Smooth muscle cell (in vitro differentiated cells): ENCODE data around the gene IFT43. TPM values are rescaled to one million over a fixed set of nuclear protein-coding genes. Genes with fewer than 3 reads are reported as not detected.

Source experiments
- DNase-seq: peaks from one replicate; lab custom pipeline; 2025; ENCODE audit not compliant: unreplicated experiment; lab: John Stamatoyannopoulos, UW
- H2AFZ ChIP-seq: fragments of 200-600 bp; sonication (generic); 2 replicates; pipeline ENCODE4 v1.6.0; 2016; ENCODE audit warnings: antibody characterized with exemption, low read depth, mild to moderate bottlenecking
- H3F3A ChIP-seq: fragments of 200-600 bp; sonication (generic); 2 replicates; pipeline ENCODE4 v1.6.0; 2017; ENCODE audit warnings: antibody characterized with exemption, low read depth
- H3K27ac ChIP-seq: fragments of 200-600 bp; sonication (generic); 2 replicates; pipeline ENCODE4 v1.5.1; 2016; ENCODE audit warnings: low read depth, mild to moderate bottlenecking
- H3K27me3 ChIP-seq: fragments of 200-600 bp; sonication (generic); 2 replicates; pipeline ENCODE4 v1.6.1; 2016; ENCODE audit warnings: low read depth, mild to moderate bottlenecking
- H3K36me3 ChIP-seq: fragments of 200-600 bp; sonication (generic); 2 replicates; pipeline ENCODE4 v1.5.1; 2016; ENCODE audit warnings: low read depth
- H3K4me1 ChIP-seq: fragments of 200-600 bp; sonication (generic); 2 replicates; pipeline ENCODE4 v1.5.1; 2016; ENCODE audit warnings: low read depth
- H3K4me2 ChIP-seq: fragments of 200-600 bp; sonication (generic); 2 replicates; pipeline ENCODE4 v1.6.0; 2016; ENCODE audit warnings: mild to moderate bottlenecking
- H3K4me3 ChIP-seq: fragments of 200-600 bp; sonication (generic); 2 replicates; pipeline ENCODE4 v1.5.1; 2016; ENCODE audit warnings: mild to moderate bottlenecking
- H3K79me2 ChIP-seq: fragments of 200-600 bp; sonication (generic); 2 replicates; pipeline ENCODE4 v1.6.0; 2016; ENCODE audit warnings: low read depth, mild to moderate bottlenecking
- H3K9ac ChIP-seq: fragments of 200-600 bp; sonication (generic); 2 replicates; pipeline ENCODE4 v1.6.0; 2016; ENCODE audit warnings: low read depth
- H3K9me3 ChIP-seq: fragments of 200-600 bp; sonication (generic); replicated peaks from 2 replicates; pipeline ENCODE4 v1.5.1; 2016; ENCODE audit warnings: low read depth
- H4K20me1 ChIP-seq: fragments of 200-600 bp; sonication (generic); 2 replicates; pipeline ENCODE4 v1.6.0; 2016; ENCODE audit warnings: low read depth
- WGBS: methylation state at CpG from one replicate; pipeline ENCODE4 v1.1.7; 2016; ENCODE audit warnings: low lambda C conversion rate; 5-methylcytosine and 5-hydroxymethylcytosine counted together
- polyA plus RNA-seq: library from polyadenylated mRNA; unstranded; fragments of >200 nt; fragmentation: Nextera tagmentation; extraction: Ambion mirVana; gene quantifications from 2 replicates; pipeline ENCODE4 v1.2.1, GENCODE V29; 2016
- total RNA-seq: library from RNA; depleted of rRNA; stranded (reverse); fragments of >200 nt; gene quantifications from 2 replicates; pipeline ENCODE4 v1.2.3, GENCODE V29; 2014
- TF ChIP-seq, protein P1 (sequence below): fragments of 200-600 bp; sonication (generic); IDR thresholded peaks from 2 replicates; pipeline ENCODE4 v1.5.1; 2017; ENCODE audit warnings: borderline replicate concordance, mild to moderate bottlenecking, antibody characterized with exemption; ENCODE audit not compliant: insufficient read depth, poor library complexity, severe bottlenecking

Gene IFT43
- total and polyA plus RNA-seq, 2 experiments from 2014 or later = 46.9 to 63.0 TPM

DNA sequence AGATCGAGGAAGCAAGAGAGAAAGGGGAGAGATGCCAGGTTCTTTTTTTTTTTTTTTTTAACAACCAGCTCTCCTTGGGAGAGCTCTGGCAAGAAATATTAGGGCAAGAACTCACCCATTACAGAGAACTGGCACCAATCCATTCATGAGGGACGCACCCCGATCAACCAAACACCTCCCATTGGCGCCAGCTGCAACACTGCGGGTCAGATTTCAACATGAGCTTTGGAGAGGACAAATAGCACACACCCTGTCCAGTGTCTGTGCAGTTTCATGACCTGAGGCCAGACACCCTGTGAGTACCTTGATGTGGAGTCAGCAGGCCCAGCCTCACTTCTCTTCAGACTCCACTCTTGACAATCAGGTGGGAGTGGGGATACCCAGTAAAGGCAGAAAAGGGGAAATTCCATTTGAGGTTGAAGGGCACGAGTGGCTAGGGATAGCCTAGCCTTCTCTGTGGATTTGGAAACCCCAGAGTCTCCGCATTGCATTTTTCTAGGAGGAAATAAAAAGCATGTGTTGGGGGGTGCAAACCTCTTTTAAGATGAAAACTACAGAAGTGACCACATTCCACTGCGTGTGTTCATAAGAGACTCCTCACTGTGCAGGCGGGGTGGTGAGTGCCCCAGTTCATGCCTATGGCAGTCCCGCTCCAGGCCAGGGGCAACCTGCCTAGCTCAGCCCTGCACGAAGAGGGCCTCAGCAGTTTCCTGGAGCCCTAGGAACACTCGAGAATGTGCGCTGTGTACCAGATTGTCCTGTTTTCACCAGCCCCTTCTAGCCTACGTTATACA lies 123.7 kb downstream of the IFT43 start:
- Histone ChIP-seq H3K27me3 (no peaks in the 10 kb centered on the region), H3K9ac (no peak overlapping the region), H3K4me3 (no peak overlapping the region), H3K4me1 (peaks cover 10% of the 10 kb centered on the region), H3K9me3 (no peaks in the 10 kb centered on the region), H2AFZ (no peak overlapping the region), H3F3A (no peaks in the 10 kb centered on the region), H3K27ac (no peak overlapping the region), H3K79me2 (no peaks in the 10 kb centered on the region), H3K36me3 (no peaks in the 10 kb centered on the region), H4K20me1 (no peaks in the 10 kb centered on the region), H3K4me2 (no peak overlapping the region)
- TF ChIP-seq, protein P1, sequence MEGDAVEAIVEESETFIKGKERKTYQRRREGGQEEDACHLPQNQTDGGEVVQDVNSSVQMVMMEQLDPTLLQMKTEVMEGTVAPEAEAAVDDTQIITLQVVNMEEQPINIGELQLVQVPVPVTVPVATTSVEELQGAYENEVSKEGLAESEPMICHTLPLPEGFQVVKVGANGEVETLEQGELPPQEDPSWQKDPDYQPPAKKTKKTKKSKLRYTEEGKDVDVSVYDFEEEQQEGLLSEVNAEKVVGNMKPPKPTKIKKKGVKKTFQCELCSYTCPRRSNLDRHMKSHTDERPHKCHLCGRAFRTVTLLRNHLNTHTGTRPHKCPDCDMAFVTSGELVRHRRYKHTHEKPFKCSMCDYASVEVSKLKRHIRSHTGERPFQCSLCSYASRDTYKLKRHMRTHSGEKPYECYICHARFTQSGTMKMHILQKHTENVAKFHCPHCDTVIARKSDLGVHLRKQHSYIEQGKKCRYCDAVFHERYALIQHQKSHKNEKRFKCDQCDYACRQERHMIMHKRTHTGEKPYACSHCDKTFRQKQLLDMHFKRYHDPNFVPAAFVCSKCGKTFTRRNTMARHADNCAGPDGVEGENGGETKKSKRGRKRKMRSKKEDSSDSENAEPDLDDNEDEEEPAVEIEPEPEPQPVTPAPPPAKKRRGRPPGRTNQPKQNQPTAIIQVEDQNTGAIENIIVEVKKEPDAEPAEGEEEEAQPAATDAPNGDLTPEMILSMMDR = no peak
- DNase-seq = no peak
- 90% methylated on average over 14 of the region's 14 CpGs for WGBS

- H3K4me1 ChIP-seq = peaks cover 10% of the 10 kb centered on the region
- no peak overlapping the region for H2AFZ ChIP-seq
- no peak overlapping the region for H3K27ac ChIP-seq
- H3K9ac ChIP-seq = no peak overlapping the region
- WGBS = 67% methylated on average over 22 of the region's 22 CpGs
- no peak overlapping the region for H3K4me3 ChIP-seq
- no peak overlapping the region for H3K4me2 ChIP-seq
- H4K20me1 ChIP-seq = no peaks in the 10 kb centered on the region
- DNase-seq = no peak
- H3K9me3 ChIP-seq = no peaks in the 10 kb centered on the region
- H3F3A ChIP-seq = no peaks in the 10 kb centered on the region
- H3K27me3 ChIP-seq = no peaks in the 10 kb centered on the region
- H3K36me3 ChIP-seq = no peaks in the 10 kb centered on the region
- no peaks in the 10 kb centered on the region for H3K79me2 ChIP-seq
- TF ChIP-seq, protein P1 = no peak
Measured at GRCh38 chr14:76112889-76113624, 127.5 kb downstream of the IFT43 start.

- Histone ChIP-seq H3K9me3 (no peaks in the 10 kb centered on the region), H2AFZ (no peak overlapping the region), H3K79me2 (no peaks in the 10 kb centered on the region), H3F3A (no peaks in the 10 kb centered on the region), H3K4me2 (no peak overlapping the region), H3K9ac (no peak overlapping the region), H3K4me3 (no peak overlapping the region), H3K4me1 (peaks cover 10% of the 10 kb centered on the region), H4K20me1 (no peaks in the 10 kb centered on the region), H3K27ac (no peak overlapping the region), H3K36me3 (no peaks in the 10 kb centered on the region), H3K27me3 (no peaks in the 10 kb centered on the region)
- TF ChIP-seq, protein P1 = no peak
- 33% methylated on average over 8 of the region's 8 CpGs for WGBS
- DNase-seq = no peak
Measured at GRCh38 chr14:76113691-76114090, 128.1 kb downstream of the IFT43 start.
